ENCODE data around the gene RAD51B.

DNA sequence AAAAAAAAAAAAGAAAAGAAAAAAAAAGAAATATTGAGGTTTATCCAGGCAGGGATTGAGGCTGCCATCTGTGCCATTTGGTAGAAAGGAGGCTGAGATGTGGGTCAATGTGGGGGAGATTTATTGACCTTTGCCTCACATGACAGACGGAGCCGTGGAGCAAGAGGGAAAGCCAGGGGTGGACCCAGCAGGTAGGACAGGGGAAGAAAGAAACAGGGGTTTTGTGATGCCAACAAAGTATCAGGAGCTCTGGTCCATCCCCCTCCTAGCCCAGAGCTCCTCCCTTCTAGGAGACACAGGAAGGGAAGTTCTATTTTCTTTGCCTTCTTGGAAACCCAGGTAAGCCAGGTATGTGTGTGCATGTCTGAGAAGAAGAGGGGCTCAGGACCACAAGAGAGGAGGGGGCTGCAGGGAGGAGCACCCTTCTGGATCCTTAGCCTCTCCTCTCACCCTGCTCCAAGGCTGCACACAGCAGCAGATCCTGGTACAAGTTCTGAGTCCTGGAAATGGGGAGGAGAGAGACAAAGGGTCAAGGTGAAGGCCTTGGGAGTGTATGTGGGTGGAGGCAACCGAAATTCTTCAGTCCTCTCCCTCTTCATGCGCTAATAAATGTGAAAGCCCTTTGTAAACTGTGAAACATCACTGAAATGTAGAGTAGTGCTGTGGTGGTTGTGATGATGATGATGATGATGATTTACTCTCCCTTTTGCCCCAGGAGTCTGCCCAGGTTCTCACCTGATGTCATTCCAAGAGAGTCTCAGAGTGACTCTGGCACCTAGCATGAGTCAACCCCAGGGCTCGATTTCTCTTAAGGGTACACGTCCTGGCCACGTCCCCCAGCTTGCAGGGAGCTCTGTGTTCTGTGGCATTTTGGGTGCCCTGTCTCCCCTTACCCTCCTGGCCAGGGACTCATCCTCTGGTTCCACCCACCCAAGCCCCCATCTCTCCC is 947.0 kb downstream of the RAD51B start:
- TF ChIP-seq TCF7L2 (IDR thresholded peaks at IDR 0.05; ENCODE audit: low read depth, low read length) = no peak
- no peak for TF ChIP-seq CTCF (IDR thresholded peaks at IDR 0.05)
- no peak for TF ChIP-seq POLR2AphosphoS5 (IDR thresholded peaks at IDR 0.05; ENCODE audit: low read depth, low read length)
- no peak for TF ChIP-seq SIN3A (IDR thresholded peaks at IDR 0.05; ENCODE audit: borderline replicate concordance, insufficient read depth, low read depth, low read length)
- TF ChIP-seq, protein P1, sequence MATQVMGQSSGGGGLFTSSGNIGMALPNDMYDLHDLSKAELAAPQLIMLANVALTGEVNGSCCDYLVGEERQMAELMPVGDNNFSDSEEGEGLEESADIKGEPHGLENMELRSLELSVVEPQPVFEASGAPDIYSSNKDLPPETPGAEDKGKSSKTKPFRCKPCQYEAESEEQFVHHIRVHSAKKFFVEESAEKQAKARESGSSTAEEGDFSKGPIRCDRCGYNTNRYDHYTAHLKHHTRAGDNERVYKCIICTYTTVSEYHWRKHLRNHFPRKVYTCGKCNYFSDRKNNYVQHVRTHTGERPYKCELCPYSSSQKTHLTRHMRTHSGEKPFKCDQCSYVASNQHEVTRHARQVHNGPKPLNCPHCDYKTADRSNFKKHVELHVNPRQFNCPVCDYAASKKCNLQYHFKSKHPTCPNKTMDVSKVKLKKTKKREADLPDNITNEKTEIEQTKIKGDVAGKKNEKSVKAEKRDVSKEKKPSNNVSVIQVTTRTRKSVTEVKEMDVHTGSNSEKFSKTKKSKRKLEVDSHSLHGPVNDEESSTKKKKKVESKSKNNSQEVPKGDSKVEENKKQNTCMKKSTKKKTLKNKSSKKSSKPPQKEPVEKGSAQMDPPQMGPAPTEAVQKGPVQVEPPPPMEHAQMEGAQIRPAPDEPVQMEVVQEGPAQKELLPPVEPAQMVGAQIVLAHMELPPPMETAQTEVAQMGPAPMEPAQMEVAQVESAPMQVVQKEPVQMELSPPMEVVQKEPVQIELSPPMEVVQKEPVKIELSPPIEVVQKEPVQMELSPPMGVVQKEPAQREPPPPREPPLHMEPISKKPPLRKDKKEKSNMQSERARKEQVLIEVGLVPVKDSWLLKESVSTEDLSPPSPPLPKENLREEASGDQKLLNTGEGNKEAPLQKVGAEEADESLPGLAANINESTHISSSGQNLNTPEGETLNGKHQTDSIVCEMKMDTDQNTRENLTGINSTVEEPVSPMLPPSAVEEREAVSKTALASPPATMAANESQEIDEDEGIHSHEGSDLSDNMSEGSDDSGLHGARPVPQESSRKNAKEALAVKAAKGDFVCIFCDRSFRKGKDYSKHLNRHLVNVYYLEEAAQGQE (IDR thresholded peaks at IDR 0.05; ENCODE audit: insufficient read depth in 1 of 2, low read depth in 2 of 2, low read length in 1 of 2) = no peak
